GM21825 (cell line): ENCODE results near the gene CSAG3.
"Not testable (repeated sequence)": the region's sequence is repeated elsewhere in the genome, so short reads cannot be mapped to it uniquely, and the experiment has no call there.

Experiments used
- ATAC-seq: cut with Tn5 transposase; IDR thresholded peaks from one replicate; pipeline ENCODE4 v1.9.1; 2021; ENCODE audit warnings: mild to moderate bottlenecking, moderate library complexity; ENCODE audit not compliant: unreplicated experiment

Gene CSAG3

DNA sequence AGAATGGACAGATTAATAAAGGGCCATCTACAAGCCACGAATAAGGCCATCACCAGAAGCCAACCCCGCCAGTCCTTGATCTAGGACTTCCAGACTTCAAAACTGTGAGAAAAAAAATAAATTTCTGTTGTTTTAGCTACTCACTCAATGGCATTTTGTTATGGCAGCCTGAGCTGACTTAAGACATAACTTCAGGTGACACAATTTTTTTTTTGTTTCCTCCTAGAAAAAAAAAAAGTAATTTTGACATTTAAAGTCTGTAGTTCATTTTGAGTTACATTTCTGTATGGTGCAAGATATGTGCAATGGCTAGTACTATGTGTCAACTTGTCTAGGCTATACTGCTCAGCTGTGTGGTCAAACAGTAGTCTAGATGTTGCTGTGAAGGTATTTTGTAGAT is at the start of gene CSAG3:
Gene CSAG3, plus strand, starts transcription at position 301 of the 400 bp plus-strand sequence.
- ATAC-seq, result not testable (repeated sequence)

DNA sequence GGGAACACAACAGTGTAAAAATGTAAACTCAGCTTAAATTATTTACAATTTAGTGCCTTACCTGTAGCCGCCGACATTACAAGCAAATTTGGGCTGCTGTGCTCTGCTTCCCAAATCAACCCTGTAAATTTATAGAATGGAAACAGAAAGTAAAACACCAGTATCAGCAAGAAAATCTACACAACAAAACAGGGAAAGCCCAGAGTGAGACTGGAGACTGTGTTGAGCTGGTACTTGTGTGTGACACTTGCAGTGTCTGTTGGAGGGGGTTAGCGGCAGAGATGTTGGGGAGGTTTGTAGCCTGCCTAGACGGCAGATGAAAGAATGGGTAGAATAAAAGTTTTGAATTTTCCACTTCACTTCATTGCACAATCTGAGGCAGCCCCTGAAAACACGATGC is 45.8 kb upstream of the CSAG3 start:
- ATAC-seq, result not testable (repeated sequence)

DNA sequence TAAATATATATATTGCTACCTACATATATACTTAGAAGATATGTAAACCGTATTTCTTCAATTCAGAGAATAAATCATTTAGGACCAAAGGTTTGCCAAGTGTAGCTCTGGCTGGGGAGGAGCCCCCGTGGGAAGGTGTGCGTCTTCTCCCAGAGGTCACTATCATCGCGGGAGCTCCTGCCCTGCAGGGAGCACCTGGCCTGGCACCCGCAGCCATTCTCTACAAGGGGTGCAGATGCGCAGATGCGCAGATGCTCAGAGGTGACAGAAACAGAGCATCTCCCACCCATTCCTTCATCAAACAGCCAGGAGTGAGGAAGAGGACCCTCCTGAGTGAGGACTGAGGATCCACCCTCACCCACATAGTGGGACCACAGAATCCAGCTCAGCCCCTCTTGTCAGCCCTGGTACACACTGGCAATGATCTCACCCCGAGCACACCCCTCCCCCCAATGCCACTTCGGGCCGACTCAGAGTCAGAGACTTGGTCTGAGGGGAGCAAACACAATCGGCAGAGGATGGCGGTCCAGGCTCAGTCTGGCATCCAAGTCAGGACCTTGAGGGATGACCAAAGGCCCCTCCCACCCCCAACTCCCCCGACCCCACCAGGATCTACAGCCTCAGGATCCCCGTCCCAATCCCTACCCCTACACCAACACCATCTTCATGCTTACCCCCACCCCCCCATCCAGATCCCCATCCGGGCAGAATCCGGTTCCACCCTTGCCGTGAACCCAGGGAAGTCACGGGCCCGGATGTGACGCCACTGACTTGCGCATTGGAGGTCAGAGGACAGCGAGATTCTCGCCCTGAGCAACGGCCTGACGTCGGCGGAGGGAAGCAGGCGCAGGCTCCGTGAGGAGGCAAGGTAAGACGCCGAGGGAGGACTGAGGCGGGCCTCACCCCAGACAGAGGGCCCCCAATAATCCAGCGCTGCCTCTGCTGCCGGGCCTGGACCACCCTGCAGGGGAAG is 44.9 kb upstream of the CSAG3 start, which contains the start of gene MAGEA2B:
Gene MAGEA2B, plus strand, starts transcription at position 814 of the 973 bp plus-strand sequence. CDS start 2,479 bp downstream, outside the sequence.
- not testable (repeated sequence) for ATAC-seq

DNA sequence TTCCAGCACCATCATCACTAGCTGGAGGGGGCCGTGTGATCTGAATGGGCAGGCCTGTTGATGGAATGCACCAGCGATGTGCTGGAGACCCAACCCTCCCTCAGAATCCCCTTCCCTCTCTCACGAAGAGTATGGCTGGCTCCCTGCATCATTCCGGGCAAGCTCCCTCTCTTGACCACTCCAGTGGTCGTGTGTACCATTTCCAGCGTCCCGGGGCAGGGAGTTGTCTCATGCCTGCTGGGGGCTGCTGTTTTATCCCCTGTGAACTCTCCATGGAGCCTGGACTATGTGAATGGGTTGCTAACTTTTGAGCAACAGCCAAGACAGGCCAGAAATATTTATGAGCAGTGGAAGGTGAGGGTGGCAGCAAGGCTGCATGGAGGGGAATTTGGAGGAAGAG is 33.6 kb upstream of the CSAG3 start:
- ATAC-seq, result no peak

DNA sequence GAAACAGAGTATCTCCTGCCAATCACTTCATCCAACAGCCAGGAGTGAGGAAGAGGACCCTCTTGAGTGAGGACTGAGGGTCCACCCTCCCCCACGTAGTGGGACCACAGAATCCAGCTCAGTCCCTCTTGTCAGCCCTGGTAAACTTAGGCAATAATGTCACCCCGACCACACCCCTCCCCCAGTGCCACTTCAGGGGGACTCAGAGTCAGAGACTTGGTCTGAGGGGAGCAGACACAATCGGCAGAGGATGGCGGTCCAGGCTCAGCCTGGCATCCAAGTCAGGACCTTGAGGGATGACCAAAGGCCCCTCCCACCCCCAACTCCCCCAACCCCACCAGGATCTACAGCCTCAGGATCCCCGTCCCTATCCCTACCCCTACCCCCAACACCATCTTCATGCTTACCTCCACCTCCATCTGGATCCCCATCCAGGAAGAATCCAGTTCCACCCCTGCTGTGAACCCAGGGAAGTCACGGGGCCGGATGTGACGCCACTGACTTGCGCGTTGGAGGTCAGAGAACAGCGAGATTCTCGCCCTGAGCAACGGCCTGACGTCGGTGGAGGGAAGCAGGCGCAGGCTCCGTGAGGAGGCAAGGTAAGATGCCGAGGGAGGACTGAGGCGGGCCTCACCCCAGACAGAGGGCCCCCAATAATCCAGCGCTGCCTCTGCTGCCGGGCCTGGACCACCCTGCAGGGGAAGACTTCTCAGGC is 25.6 kb upstream of the CSAG3 start, which contains the start of the genes CSAG1 and MAGEA12:
Gene CSAG1, minus strand, starts transcription at position 461 of the 715 bp plus-strand sequence. CDS start 1,261 bp downstream, outside the sequence.
Gene MAGEA12, plus strand, starts transcription at position 497 of the 715 bp plus-strand sequence. CDS start 2,405 bp downstream, outside the sequence.
- no peak for ATAC-seq

DNA sequence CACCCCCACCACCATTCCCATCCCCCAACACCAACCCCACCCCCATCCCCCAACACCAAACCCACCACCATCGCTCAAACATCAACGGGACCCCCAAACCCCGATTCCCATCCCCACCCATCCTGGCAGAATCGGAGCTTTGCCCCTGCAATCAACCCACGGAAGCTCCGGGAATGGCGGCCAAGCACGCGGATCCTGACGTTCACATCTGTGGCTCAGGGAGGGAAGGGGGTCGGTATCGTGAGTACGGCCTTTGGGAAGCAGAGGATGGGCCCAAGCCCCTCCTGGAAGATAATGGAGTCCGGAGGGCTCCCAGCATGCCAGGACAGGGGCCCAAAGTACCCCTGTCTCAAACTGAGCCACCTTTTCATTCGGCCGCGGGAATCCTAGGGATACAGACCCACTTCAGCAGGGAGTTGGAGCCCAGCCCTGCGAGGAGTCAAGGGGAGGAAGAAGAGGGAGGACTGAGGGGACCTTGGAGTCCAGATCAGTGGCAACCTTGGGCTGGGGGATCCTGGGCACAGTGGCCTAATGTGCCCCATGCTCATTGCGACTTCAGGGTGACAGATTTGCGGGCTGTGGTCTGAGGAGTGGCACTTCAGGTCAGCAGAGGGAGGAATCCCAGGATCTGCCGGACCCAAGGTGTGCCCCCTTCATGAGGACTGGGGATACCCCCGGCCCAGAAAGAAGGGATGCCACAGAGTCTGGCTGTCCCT is 24.7 kb upstream of the CSAG3 start:
- not testable (repeated sequence) for ATAC-seq

DNA sequence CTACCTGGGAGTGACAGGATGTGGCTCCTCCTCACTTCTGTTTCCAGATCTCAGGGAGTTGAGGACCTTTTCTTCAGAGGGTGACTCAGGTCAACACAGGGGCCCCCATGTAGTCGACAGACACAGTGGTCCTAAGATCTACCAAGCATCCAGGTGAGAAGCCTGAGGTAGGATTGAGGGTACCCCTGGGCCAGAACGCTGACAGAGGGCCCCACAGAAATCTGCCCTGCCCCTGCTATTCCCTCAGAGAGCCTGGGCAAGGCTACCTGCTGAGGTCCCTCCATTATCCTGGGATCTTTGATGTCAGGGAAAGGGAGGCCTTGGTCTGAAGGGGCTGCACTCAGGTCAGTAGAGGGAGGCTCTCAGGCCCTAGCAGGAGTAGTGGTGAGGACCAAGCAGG is 23.9 kb upstream of the CSAG3 start:
- no peak for ATAC-seq

DNA sequence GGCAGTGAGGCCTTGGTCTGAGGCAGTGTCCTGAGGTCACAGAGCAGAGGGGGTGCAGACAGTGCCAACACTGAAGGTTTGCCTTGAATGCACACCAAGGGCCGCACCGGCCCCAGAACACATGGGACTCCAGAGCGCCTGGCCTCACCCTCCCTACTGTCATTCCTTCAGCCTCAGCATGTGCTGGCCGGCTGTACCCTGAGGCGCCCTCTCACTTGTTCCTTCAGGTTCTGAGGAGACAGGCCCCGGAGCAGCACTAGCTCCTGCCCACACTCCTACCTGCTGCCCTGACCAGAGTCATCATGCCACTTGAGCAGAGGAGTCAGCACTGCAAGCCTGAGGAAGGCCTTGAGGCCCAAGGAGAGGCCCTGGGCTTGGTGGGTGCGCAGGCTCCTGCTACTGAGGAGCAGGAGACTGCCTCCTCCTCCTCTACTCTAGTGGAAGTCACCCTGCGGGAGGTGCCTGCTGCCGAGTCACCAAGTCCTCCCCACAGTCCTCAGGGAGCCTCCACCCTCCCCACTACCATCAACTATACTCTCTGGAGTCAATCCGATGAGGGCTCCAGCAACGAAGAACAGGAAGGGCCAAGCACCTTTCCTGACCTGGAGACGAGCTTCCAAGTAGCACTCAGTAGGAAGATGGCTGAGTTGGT is 23.0 kb upstream of the CSAG3 start:
- no peak for ATAC-seq

DNA sequence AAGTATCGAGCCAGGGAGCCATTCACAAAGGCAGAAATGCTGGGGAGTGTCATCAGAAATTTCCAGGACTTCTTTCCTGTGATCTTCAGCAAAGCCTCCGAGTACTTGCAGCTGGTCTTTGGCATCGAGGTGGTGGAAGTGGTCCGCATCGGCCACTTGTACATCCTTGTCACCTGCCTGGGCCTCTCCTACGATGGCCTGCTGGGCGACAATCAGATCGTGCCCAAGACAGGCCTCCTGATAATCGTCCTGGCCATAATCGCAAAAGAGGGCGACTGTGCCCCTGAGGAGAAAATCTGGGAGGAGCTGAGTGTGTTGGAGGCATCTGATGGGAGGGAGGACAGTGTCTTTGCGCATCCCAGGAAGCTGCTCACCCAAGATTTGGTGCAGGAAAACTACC is 22.5 kb upstream of the CSAG3 start:
- not testable (repeated sequence) for ATAC-seq

DNA sequence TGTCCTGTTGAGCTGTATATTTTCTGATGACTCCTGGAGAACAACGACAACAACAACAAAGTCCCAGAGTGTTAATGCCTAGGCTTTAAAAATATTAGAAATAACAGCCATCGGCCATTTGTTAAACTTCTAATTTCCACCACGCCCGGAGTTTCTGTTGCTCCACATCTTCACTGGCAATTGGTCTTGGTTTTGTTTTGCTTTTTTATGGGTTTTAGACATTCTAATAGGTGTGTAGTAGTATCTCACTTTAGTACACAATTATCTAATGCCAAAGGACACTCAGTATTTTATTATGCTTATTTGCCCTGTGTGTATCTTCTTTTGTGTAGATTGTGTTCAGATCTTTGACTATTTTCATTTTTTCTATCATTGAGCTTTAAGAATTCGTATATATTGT is 20.5 kb upstream of the CSAG3 start:
- ATAC-seq, result no peak

DNA sequence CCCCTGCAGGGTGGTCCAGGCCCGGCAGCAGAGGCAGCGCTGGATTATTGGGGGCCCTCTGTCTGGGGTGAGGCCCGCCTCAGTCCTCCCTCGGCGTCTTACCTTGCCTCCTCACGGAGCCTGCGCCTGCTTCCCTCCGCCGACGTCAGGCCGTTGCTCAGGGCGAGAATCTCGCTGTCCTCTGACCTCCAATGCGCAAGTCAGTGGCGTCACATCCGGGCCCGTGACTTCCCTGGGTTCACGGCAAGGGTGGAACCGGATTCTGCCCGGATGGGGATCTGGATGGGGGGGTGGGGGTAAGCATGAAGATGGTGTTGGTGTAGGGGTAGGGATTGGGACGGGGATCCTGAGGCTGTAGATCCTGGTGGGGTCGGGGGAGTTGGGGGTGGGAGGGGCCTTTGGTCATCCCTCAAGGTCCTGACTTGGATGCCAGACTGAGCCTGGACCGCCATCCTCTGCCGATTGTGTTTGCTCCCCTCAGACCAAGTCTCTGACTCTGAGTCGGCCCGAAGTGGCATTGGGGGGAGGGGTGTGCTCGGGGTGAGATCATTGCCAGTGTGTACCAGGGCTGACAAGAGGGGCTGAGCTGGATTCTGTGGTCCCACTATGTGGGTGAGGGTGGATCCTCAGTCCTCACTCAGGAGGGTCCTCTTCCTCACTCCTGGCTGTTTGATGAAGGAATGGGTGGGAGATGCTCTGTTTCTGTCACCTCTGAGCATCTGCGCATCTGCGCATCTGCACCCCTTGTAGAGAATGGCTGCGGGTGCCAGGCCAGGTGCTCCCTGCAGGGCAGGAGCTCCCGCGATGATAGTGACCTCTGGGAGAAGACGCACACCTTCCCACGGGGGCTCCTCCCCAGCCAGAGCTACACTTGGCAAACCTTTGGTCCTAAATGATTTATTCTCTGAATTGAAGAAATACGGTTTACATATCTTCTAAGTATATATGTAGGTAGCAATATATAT is 5.0 kb upstream of the CSAG3 start, which contains the start of gene MAGEA2:
Gene MAGEA2, minus strand, starts transcription at position 157 of the 965 bp plus-strand sequence. CDS start 2,479 bp downstream, outside the sequence.
- not testable (repeated sequence) for ATAC-seq

DNA sequence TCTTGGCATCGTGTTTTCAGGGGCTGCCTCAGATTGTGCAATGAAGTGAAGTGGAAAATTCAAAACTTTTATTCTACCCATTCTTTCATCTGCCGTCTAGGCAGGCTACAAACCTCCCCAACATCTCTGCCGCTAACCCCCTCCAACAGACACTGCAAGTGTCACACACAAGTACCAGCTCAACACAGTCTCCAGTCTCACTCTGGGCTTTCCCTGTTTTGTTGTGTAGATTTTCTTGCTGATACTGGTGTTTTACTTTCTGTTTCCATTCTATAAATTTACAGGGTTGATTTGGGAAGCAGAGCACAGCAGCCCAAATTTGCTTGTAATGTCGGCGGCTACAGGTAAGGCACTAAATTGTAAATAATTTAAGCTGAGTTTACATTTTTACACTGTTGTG is 4.1 kb upstream of the CSAG3 start:
- ATAC-seq, result not testable (repeated sequence)

DNA sequence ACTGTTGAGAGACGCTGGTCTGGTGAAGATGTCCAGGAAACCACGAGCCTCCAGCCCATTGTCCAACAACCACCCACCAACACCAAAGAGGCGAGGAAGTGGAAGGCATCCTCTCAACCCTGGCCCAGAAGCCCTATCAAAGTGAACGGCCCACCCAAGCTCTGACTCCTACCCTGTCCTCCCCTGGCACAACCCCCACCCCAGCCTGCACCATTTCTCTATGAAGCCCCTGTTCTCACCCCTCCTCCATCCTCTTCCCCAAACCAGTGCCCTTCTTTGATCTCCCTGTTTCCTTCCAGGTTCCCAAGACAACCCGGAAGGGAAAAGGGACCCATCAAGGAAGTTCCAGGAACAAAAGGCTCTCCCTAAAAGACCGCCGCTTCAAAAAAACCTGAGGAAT is 526 bp downstream of the CSAG3 start:
- not testable (repeated sequence) for ATAC-seq

DNA sequence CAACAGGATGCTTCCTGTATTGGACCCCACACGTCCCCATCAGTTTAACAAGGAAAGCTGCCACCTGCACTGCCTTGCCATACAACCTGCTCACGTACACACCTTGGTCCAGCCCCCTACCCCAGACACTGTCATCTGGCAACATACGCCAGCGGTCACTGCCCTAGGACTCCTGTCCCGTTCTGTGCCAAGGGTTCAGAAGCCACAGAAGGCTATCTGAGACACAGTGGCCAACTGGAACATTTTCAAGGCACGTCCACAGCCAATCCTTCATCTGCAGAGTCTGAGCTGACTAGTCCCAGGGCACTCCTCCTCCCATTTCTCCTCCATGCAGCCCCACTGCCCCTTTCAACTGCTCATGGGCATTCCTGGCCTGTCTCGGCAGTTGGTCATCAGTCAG is 2.6 kb downstream of the CSAG3 start:
- not testable (repeated sequence) for ATAC-seq

DNA sequence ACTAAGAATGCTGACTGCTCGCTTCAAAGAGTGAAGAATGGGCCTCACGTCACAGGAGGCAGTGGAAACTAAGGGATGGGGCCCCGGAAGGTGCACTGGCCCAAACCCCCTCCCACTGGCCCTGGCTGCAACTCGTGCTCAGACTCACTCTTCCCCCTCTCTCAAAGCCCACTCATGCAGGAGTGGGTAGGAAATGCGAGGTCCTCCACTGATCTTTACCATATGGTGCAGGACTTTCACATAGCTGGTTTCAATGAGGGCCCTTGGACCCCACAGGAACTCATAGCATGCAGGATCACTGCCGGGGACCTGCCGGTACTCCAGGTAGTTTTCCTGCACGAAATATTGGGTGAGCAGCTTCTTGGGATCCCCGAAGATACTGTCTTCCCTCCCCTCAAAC is 7.5 kb downstream of the CSAG3 start:
- ATAC-seq, result not testable (repeated sequence)

DNA sequence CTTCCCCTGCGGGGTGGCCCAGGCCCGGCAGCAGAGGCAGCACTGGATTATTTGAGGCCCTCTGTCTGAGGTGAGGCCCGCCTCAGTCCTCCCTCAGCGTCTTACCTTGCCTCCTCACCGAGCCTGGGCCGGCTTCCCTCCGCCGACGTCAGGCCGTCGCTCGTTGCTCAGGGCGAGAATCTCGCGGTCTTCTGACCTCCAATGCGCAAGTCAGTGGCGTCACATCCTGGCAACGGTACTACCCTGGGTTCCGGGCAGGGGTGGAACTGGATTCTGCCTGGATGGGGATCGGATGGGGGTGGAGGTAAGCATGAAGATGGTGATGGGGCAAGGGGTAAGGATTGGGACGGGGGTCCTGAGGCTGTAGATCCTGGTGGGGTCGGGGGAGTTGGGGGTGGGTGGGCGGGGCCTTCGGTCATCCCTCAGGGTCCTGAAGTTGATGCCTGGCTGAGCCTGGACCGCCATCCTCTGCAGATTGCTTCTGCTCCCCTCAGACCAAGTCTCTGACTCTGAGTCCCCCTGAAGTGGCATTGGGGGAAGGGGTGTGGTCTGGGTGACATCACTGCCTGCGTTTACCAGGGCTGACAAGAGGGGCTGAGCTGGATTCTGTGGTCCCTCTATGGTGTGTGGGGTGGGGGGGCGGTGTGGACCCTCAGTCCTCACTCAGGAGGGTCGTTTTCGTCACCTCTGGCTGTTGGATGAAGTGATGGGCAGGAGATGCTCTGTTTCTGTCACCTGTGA is 10.7 kb downstream of the CSAG3 start, which contains the start of gene MAGEA6:
Gene MAGEA6, minus strand, starts transcription at position 141 of the 741 bp plus-strand sequence. CDS start 2,039 bp downstream, outside the sequence.
- ATAC-seq, result not testable (repeated sequence)

DNA sequence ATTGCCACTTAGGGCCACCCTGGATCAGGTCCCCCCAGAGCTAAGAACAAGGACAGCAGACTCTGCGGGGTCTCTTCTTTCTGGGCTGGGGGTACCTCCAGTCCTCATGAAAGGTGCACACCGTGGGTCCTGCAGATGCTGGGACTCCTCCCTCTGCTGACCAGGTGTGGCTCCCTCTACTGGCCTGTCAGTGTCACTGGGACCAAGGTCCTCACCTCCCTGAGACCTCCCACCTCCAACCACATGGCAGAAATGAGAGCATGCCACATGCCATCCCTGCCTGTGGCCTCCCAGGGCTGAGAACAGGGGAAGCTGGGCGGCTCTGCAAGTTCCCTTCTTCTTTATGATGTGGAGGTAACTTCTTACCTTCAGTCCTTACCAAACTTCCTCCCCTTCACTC is 28.0 kb downstream of the CSAG3 start:
- peak; percentile 57 for ATAC-seq

DNA sequence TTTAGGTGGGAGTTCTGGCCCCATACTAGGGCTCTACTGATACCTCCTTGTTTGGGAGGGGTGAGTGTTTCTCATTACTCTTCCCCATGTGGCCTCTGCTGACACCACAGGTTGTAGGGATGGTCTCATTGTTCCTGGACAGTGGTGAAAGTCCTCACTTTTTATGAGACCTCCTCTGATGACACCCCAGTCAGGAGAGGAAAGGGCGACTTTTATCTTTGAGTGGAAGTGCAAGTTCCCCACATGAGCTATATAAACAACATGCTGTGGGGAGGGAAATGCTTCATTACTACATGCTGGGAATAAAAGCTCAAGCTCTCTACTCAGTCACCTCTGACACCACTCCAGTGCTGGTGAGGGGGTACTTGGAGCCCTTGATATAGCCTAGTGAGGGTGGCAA is 39.9 kb downstream of the CSAG3 start:
- ATAC-seq, result no peak
